SIG-M5 treated with dmso at 0.1 percent for 504 hours (cell line): ENCODE measurements around the gene GTF2H1.
"Not testable (repeated sequence)": the region's sequence is repeated elsewhere in the genome, so short reads cannot be mapped to it uniquely, and the experiment has no call there.

Experiments
- DNase-seq: peaks from one replicate; lab custom pipeline; 2025; ENCODE audit not compliant: unreplicated experiment; lab: John Stamatoyannopoulos, UW

GTF2H1 gene

DNA sequence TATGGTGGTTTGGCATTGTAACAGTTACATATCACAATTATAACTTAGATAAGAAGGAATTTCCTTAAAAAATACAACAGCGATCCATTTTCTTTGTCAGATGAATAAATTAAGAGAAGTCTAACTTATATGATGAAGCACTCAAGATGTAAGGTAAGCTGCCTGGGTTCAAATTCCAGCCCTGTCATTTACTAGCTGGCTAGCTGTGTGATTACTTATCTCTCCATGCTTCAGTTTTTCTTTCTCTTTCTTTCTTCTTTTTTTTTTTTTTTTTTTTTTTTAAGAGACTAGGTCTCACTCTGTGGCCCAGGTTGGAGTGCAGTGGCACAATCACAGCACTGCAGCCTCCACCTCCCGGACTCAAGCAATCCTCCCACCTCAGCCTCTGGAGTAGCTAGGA is 49.8 kb downstream of the GTF2H1 start:
- DNase-seq: no peak

DNA sequence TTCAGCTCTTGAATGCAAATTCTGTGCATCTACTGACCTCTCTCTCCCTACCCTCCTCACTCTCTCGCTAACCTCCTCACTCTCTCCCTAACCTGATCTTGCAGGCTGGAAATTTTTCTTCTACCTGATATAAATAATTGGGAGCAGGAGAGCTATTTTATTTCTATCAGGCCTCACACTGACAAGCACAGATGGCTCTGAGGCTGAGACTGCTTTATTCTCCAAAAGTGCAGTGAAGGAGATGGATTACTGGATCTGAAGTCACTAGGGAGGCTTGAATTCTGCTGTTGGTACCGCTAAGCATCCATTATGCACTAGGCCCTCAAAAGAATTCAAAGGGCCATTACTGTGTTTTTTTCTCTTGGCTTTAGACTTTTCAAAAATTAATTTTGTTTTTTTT is 52.6 kb downstream of the GTF2H1 start:
- no peak for DNase-seq

DNA sequence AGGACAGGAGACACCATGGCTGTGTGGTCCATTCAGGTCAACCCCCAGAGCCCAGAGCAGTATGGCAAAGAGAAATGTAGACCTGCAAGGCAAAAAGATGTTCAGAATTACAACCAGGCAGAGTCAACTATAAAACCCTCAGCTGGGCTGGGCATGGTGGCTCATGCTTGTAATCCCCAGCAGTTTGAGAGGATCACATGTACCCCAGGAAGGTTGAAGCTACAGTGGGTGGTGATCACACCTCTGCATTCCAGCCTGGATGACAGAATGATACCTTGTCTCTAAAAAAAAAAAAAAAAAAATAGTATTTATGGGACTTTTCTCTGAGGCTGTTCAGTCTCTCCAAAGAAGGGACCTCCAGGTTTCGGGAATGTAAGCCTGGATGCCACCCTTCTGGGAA is 53.6 kb downstream of the GTF2H1 start:
- no peak for DNase-seq

DNA sequence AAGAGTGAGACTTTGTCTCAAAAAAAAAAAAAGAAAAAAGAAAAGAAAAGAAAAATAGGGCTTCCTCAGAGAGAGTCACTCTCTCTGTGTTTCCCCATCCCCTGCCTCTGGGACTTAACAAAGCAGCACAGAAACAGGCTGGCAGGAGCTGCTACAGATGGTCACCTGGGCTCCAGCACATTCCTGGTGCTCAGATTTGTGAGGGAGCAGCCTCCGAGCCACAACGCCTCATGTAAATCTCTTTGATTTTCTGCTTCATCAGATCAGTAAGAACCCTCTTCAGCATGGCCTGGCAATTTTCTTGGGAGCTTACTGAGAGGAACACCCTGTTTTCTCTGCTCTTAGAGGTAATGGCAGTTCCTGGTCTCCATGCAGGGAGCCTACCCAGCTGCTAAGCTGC is 56.8 kb downstream of the GTF2H1 start:
- no peak for DNase-seq

DNA sequence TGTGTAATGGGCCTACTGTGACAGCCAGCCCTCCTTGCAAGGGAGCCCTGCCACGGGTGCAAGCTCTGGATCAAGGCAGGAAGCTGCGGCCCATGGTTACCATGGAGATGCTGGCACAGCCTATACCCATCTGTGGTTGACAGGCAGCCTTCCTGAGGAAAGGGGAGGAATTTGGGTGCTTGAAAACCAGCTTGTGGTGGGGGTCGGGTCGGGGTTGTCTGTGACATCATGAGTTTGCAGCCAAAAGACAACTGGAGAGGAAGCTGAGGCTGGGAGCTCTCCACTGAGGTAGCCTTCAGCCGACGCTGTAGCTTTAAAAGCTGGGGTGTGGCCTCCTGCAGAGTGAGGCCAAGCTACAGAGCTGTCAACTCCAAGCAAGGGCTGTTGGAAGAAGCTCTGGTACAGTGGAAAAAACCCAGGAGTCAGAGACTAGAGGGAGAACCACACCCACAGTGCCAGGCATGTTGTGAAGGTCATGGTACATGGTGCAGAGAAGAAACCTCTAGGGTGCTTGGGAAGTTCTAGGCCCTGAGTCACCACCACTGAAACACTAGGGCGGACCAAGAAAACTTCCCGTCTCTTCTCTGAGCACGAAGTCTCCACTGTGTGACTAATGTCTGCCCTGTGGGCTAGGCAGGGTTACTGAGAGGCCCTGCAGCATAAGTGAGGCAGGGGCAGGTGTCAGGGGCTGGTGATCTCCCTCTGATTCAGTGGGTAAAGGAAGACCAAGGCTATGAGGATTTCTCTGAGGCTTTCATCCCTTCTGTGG is 61.2 kb downstream of the GTF2H1 start:
- DNase-seq: peak; percentile 79

DNA sequence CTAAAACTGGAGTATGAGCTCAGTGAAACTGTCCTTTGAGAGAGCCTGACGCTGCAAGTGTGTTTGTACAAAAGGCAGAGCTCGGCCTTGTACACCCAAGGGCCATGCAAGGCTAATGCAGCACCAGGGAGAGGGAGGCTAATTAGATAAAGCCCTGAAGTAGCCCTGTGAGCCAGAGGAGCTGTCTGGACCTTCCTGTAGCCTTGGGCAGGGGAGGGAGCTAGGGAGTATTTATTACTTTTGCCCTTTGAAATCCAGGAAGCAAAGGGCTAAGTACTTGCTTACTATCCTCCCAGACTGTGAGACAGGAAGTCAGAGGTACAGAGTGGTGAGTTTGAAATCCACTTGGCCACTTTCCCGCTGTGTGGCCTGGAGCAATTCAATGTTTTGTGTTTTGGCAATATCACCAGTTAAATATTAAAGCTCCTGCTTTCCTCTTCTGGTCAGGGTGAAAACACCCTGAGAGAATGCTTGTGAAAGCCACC is 61.8 kb downstream of the GTF2H1 start:
- peak; percentile 62 for DNase-seq

DNA sequence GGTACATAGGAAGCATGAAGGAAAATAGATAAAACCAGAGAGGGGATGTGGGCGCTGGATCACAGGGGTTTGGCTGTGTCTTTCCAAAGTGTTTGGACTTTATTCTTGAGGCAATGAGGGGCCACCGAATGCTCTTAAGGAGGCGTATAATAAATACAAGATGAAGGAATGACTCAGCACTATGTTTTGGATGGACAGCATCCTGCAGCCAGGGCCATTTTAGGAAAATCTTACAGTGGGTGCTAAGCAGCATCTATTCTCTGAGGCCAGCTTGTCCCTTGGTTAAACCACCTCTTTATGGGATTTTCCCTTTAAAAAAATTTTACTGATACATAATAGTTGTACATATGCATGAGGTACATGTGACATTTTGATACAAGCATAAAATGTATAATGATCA is 67.7 kb downstream of the GTF2H1 start:
- DNase-seq: no peak

DNA sequence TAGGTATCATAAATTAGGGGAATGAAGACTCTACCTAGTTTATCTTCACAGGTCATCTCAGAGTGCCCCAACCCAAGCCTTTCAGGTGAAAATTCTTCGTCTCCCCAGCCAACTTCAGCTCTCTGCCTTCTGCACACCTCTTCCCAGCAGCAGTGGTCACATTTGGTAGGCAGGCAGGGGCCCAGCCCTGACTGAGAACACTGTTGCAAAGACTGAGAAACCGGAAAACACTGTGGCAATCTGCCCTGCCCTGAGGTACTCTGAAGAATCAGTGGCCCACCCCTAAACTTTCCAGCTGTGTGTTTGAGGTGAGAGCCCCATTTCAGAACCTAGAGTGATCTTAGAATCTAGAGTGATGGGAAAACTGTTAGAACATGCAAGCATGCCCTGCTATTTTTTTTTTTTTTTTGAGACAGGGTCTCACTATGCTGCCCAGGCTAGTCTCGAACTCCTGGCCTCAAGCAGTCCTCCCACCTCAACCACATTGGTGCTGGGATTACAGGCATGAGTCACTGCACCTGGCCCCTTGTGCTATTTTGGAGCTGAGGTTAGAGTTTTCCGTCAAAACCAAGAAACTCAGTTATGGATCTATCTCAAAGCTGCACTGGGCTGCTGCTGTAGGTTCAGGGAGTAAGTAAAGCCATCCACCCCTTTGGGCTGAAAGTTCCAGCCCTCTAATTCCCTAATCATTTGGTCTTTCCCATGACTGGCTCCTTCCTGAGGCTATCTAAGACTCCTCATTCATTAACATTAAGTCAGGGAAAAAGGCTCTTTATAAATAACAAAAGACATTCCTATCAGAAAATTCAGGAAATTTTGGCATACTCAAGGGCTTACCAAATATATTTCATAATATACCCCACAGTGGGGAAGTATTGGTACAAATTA is 70.3 kb downstream of the GTF2H1 start:
- DNase-seq: no peak

DNA sequence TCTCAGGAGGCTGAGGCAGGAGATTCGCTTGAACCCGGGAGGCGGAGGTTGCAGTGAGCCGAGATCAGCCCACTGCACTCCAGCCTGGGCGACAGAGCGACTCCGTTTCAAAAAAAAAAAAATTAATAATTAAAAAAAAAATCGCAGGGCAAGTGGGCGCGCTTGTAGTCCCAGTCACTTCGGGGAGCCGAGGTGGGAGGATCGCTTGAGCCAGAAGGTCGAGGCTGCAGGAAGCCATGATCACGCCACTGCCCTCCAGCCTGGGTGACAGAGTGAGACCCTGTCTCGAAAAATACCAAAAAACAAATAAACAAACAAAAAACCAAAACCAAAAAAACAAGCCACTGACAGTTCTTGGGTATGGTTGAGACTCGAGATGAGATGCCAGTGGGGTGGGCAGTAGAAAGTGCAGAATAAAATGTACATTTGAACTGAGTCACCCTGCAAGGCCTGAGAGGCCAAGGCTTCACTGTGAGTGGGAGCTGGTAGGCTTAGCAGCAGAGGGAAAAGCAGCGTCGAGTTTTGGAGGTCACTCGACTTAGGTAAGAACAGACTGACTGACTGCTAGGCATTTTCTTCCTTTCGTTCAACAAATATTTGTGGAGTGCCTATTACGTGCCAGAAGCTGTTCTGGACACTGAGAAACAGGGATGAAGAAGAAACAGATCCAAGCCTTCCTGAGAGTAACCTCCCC is 71.4 kb downstream of the GTF2H1 start:
- DNase-seq: no peak

DNA sequence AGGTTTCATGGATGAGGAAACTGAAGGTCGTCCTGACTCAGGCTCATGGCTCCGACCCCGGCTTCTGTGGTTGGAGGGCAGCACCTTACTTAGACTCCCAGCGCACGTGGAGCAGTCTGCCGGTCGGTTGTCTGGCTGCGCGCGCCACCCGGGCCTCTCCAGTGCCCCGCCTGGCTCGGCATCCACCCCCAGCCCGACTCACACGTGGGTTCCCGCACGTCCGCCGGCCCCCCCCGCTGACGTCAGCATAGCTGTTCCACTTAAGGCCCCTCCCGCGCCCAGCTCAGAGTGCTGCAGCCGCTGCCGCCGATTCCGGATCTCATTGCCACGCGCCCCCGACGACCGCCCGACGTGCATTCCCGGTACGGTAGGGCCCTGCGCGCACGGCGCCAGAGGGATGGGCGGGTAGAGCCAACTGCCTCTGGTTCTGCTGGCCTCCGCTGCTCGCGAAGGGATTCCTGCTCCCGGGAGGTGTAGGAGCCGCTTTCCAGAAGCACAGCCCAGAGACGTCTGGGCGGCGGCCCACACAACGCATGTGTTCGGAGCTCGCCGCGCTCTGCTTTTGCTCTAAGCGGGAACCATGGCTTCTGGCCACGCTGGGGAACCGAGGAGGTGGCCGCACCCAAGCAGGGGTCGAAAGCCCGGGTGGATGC is 72.0 kb downstream of the GTF2H1 start, which contains the start of gene LDHA:
Gene LDHA (plus strand): TSS at position 289 of the 653 bp plus-strand sequence. CDS start 2,280 bp downstream, outside the sequence.
- DNase-seq: peak; percentile 86

DNA sequence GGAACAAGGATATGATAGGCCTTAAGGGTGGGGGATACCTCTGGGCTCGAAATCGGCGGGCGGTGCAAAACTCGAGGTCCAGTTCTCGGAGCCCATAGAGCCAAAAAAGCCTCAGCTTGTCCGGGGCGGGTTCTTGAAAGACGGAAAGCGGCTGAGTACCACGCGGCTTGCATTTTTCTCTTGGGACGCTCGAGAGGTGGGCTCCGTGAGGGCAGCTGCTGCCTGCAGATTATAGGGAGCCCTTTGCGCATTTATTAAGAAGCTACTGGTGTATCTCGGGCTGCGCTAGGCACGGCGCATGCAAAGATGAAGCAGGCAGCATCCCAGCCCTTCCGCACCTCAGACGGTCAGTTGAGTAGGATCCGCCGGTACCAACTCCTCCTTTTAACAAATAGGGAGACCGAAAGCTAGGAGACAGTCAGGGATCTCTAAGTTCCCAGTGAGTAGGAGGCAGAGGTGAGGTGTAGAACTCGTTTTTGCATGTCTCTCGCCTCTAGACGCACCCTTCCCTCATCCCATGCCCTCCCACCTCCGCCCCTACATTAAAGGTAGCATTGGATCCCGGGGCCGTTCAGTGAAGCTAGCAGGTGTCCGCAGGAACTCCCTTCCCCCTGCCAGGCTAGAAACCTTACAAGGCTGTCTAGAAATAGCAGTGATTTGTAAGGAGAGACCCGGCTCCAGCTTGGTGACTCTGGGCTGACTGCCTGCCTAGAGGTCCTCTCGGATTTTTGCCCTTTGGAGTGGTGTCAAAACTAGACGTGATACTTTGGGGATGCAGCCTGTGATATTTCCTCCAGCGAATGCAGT is 72.8 kb downstream of the GTF2H1 start:
- no peak for DNase-seq

DNA sequence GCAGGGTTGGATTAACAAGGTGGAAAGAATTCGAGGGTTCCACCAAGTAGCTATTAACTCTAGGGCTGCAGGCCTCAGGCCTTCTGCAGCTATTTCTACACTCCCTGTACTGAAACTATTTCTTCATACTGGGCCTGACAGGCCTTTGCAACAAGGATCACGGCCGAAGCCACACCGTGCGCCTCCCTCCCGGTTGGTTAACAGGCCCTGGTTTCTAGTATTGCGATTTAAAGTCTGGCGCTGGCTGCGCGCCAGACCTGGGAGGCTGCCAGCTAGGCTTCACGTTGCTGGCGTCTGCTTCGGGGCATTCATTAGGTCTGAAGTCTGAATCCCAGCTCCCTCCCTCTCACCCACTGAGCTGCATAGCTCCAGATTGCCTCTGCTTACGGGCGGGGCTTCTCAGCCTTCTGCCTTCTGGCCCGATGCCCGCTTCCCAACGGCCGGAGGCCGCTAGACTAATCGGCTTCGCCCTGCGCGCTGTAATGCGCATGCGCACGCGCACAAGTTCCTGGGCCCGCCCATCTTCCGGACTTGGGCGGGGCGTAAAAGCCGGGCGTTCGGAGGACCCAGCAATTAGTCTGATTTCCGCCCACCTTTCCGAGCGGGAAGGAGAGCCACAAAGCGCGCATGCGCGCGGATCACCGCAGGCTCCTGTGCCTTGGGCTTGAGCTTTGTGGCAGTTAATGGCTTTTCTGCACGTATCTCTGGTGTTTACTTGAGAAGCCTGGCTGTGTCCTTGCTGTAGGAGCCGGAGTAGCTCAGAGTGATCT is 73.6 kb downstream of the GTF2H1 start:
- peak; percentile 95 for DNase-seq

DNA sequence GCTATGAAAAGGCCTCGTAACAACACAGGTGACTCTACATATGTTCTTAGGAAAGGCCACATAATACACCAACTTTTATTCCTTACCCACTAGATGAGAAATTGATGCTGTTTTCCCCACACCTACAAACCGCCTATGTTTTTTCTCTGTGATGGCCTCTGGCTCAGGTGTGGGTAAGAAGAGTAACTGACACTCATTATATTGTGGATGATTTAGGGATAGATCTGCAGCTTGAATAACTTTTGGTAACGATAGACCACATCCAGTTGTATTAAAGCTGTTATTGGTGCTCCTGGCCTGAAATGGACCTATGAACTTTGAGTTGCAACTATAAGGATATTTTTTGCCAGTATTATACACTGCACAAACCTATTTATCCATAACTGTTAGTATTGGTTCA is 75.6 kb downstream of the GTF2H1 start:
- DNase-seq: no peak

DNA sequence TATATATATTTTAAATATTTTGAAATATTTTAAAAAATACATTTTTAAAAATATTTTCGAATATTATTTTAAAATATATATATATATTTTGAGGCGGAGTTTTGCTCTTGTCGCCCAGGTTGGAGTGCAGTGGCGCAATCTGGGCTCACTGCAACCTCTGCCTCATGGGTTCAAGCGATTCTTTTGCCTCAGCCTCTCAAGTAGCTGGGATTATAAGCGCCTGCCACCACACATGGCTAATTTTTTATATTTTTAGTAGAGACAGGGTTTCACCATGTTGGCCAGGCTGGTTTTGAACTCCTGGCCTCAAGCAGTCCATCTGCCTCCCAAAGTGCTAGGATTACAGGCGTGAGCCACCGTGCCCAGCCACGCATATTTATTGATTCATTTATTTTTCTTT is 78.7 kb downstream of the GTF2H1 start:
- DNase-seq: not testable (repeated sequence)

DNA sequence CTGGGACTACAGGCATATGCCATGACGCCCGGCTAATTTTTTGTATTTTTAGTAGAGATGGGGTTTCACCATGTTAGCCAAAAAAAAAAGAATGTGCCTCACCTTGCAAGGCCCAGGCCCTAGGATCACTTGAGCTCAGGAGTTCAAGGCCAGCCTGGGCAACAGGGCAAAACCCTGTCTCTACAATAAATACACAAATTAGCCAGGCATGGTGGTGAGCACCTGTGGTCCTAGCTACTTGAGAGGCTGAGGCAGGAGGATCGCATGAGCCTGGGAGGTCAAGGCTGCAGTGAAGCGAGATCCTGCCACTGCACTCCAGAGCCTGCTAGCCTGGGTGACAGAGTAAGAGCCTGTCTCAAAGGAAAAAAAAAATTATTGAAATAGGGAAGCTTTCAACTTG is 81.7 kb downstream of the GTF2H1 start:
- DNase-seq: no peak

DNA sequence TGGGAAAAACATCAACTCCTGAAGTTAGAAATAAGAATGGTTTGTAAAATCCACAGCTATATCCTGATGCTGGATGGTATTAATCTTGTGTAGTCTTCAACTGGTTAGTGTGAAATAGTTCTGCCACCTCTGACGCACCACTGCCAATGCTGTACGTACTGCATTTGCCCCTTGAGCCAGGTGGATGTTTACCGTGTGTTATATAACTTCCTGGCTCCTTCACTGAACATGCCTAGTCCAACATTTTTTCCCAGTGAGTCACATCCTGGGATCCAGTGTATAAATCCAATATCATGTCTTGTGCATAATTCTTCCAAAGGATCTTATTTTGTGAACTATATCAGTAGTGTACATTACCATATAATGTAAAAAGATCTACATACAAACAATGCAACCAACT is 85.0 kb downstream of the GTF2H1 start:
- not testable (repeated sequence) for DNase-seq

DNA sequence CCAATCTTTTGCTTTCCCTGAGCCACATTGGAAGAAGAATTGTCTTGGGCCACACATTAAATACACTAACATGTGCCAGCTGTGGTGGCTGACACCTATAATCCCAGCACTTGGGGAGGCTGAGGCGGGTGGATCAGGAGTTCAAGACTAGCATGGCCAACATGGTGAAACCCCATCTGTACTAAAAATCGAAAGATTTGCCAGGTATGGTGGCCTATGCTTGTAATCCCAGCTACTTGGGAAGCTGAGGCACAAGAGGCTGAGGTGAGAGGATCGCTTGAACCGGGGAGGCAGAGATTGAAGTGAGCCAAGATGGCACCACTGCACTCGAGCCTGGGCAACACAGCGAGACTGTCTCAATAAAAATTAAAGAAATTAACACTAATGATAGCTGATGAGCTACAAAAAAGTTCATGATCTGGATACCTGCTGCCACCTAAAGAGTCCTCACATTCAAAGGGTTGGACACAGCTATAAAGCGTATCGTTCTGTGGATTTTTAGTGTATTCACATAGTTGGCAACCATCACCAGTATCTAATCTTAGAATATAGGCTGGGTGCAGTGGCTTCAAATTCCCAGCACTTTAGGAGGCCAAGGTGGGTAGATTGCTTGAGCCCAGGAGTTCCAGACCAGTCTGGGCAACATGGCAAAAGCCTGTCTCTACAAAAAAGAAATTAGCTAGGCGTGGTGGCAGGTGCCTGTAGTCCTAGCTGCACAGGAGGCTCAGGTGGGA is 86.4 kb downstream of the GTF2H1 start:
- DNase-seq: peak; percentile 37

DNA sequence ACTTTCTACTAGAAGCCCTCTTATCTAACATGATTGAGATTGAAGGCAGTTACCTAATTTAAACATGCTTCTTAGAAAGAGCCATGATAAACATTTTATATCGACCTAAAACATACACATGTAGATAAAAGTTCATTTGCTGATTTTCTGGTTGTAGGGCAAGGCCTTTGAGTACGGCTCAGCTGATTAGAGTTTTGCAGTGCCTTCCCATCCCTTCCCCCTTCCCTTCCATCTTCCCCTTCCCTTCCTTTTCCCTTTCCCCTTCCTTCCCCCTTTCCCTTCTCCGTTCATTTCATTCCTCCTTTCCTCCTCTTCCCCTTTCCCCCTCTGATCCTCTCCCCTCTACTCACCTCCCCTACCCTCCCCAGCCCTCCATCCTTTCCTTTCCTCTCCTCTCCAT is 94.1 kb downstream of the GTF2H1 start:
- DNase-seq: no peak
